Neural progenitor cell (in vitro differentiated cells): ENCODE results near the gene BPHL.

Experiments
- EZH2 ChIP-seq: fragments of 200-600 bp; sonication (generic); IDR thresholded peaks from 2 replicates; pipeline ENCODE4 v1.6.1; 2017; ENCODE audit warnings: antibody characterized with exemption, mild to moderate bottlenecking, moderate library complexity
- TF ChIP-seq, protein P1 (sequence below): fragments of 200-600 bp; sonication (generic); IDR thresholded peaks from 2 replicates; pipeline ENCODE4 v1.5.1; 2017; ENCODE audit warnings: antibody characterized with exemption, mild to moderate bottlenecking

DNA sequence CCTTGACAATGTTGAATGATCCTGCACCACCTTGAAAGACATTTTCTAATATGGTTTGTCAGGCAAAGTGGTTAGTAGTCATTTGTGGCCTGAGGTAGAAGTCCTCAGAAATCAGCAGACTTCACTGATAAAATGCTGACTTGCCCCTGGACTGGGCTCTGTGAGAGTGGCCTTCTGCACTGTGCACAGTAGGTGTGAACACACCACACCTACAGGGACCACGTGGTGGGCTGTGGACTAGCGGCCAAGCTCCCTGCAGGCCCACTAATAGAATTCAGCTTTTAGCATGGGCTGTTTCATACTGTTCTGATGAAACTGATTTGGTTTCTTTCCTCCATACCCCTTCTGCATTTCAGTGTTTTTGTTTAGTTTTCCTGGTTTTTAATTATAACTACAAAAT lies 7.3 kb downstream of the BPHL start:
- TF ChIP-seq, protein P1, sequence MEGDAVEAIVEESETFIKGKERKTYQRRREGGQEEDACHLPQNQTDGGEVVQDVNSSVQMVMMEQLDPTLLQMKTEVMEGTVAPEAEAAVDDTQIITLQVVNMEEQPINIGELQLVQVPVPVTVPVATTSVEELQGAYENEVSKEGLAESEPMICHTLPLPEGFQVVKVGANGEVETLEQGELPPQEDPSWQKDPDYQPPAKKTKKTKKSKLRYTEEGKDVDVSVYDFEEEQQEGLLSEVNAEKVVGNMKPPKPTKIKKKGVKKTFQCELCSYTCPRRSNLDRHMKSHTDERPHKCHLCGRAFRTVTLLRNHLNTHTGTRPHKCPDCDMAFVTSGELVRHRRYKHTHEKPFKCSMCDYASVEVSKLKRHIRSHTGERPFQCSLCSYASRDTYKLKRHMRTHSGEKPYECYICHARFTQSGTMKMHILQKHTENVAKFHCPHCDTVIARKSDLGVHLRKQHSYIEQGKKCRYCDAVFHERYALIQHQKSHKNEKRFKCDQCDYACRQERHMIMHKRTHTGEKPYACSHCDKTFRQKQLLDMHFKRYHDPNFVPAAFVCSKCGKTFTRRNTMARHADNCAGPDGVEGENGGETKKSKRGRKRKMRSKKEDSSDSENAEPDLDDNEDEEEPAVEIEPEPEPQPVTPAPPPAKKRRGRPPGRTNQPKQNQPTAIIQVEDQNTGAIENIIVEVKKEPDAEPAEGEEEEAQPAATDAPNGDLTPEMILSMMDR, result no peak
- no peak for TF ChIP-seq EZH2
